ENCODE measurements around the gene NOC3L.

The NOC3L gene

GRCh38 chr10:94315975-94316464 is 46.7 kb downstream of the NOC3L start:
- no peak for DNase-seq
- no peak overlapping the region for H3K4me3 ChIP-seq (ENCODE audit: low read length)
- no peaks in the 10 kb centered on the region for H3K4me1 ChIP-seq (ENCODE audit: low read length)
- H3K27ac ChIP-seq (ENCODE audit: low read length): no peak overlapping the region
- no peaks in the 10 kb centered on the region for H3K9me2 ChIP-seq (replicated peaks; ENCODE audit: insufficient read depth, low read length)
- no peaks in the 10 kb centered on the region for H3K36me3 ChIP-seq (replicated peaks; ENCODE audit: insufficient read depth, low read length)
- H3K27me3 ChIP-seq (replicated peaks; ENCODE audit: insufficient read depth, low read length): no peaks in the 10 kb centered on the region
- no peaks in the 10 kb centered on the region for H4K20me1 ChIP-seq (ENCODE audit: insufficient read depth, low read length)
- TF ChIP-seq EZH2 (optimal IDR thresholded peaks at IDR 0.05; ENCODE audit: low read depth, low read length) (no peak), EZH2phosphoT487 (IDR thresholded peaks at IDR 0.05; ENCODE audit: low read length) (no peak), CTCF (IDR thresholded peaks at IDR 0.05; ENCODE audit: low read length) (no peak)
- H3K9ac ChIP-seq (ENCODE audit: low read length): no peak overlapping the region
- no peak overlapping the region for H3K4me2 ChIP-seq (ENCODE audit: low read depth, low read length)
- no peaks in the 10 kb centered on the region for H3K79me2 ChIP-seq (ENCODE audit: low read length)
- H3F3A ChIP-seq (ENCODE audit: insufficient read depth, low read length): no peaks in the 10 kb centered on the region
- H2AFZ ChIP-seq (ENCODE audit: low read length): no peak overlapping the region
- no peaks in the 10 kb centered on the region for H3K9me3 ChIP-seq (replicated peaks; ENCODE audit: insufficient read depth, low read length)

- DNase-seq: no peak
Observed at GRCh38 chr10:94315024-94315451, 47.7 kb downstream of the NOC3L start.

GRCh38 chr10:94310369-94310768 is 52.4 kb downstream of the NOC3L start:
- no peaks in the 10 kb centered on the region for H3K79me2 ChIP-seq (ENCODE audit: low read length)
- no peaks in the 10 kb centered on the region for H3F3A ChIP-seq (ENCODE audit: insufficient read depth, low read length)
- no peak overlapping the region for H3K9ac ChIP-seq (ENCODE audit: low read length)
- no peaks in the 10 kb centered on the region for H3K27me3 ChIP-seq (replicated peaks; ENCODE audit: insufficient read depth, low read length)
- no peaks in the 10 kb centered on the region for H3K9me2 ChIP-seq (replicated peaks; ENCODE audit: insufficient read depth, low read length)
- no peak overlapping the region for H3K4me2 ChIP-seq (ENCODE audit: low read depth, low read length)
- H3K9me3 ChIP-seq (replicated peaks; ENCODE audit: insufficient read depth, low read length): no peaks in the 10 kb centered on the region
- H3K4me3 ChIP-seq (ENCODE audit: low read length): no peak overlapping the region
- no peaks in the 10 kb centered on the region for H3K4me1 ChIP-seq (ENCODE audit: low read length)
- no peaks in the 10 kb centered on the region for H4K20me1 ChIP-seq (ENCODE audit: insufficient read depth, low read length)
- no peak overlapping the region for H3K27ac ChIP-seq (ENCODE audit: low read length)
- no peak overlapping the region for H2AFZ ChIP-seq (ENCODE audit: low read length)
- TF ChIP-seq EZH2phosphoT487 (IDR thresholded peaks at IDR 0.05; ENCODE audit: low read length): no peak
- TF ChIP-seq CTCF (IDR thresholded peaks at IDR 0.05; ENCODE audit: low read length): no peak
- TF ChIP-seq EZH2 (optimal IDR thresholded peaks at IDR 0.05; ENCODE audit: low read depth, low read length): no peak
- DNase-seq: no peak
- no peaks in the 10 kb centered on the region for H3K36me3 ChIP-seq (replicated peaks; ENCODE audit: insufficient read depth, low read length)

More at GRCh38 chr10:94315024-94315451, 47.7 kb downstream of the NOC3L start:
- Histone ChIP-seq H3K36me3 (replicated peaks; ENCODE audit: insufficient read depth, low read length) (no peaks in the 10 kb centered on the region), H3K27ac (ENCODE audit: low read length) (no peak overlapping the region), H3K4me3 (ENCODE audit: low read length) (no peak overlapping the region), H3K9me2 (replicated peaks; ENCODE audit: insufficient read depth, low read length) (no peaks in the 10 kb centered on the region), H2AFZ (ENCODE audit: low read length) (no peak overlapping the region), H3K4me1 (ENCODE audit: low read length) (no peaks in the 10 kb centered on the region), H3F3A (ENCODE audit: insufficient read depth, low read length) (no peaks in the 10 kb centered on the region), H3K4me2 (ENCODE audit: low read depth, low read length) (no peak overlapping the region), H4K20me1 (ENCODE audit: insufficient read depth, low read length) (no peaks in the 10 kb centered on the region), H3K9me3 (replicated peaks; ENCODE audit: insufficient read depth, low read length) (no peaks in the 10 kb centered on the region), H3K27me3 (replicated peaks; ENCODE audit: insufficient read depth, low read length) (no peaks in the 10 kb centered on the region), H3K9ac (ENCODE audit: low read length) (no peak overlapping the region), H3K79me2 (ENCODE audit: low read length) (no peaks in the 10 kb centered on the region)
- TF ChIP-seq EZH2 (optimal IDR thresholded peaks at IDR 0.05; ENCODE audit: low read depth, low read length) (no peak), CTCF (IDR thresholded peaks at IDR 0.05; ENCODE audit: low read length) (no peak), EZH2phosphoT487 (IDR thresholded peaks at IDR 0.05; ENCODE audit: low read length) (no peak)
